Natural killer cell (primary cell): ENCODE measurements around the gene PEX26. TPM values are rescaled to one million over a fixed set of nuclear protein-coding genes. Genes with fewer than 3 reads are reported as not detected.
A peak's percentile ranks its signal among the peaks of the same experiment; 100 is the strongest.

ENCODE experiments used
- ATAC-seq, 3 donors: fragments of 150-1000 bp in 2 of 3; fragments of 200-7000 bp in 1 of 3; cut with Tn5 transposase; 1 replicate in 1 of 3; 2 replicates in 2 of 3; pipeline ENCODE4 v1.10.0; 2021; ENCODE audit warnings: mild to moderate bottlenecking in 2 of 3, moderate library complexity in 2 of 3
- DNase-seq, 2 donors: peaks; one replicate each; pipeline versions ENCODE4 v3.0.0 to v3.0.0-alpha.2; 2013 to 2021; ENCODE audit warnings: mixed read lengths in 1 of 2
- H3K27ac ChIP-seq: one replicate; pipeline ENCODE4 v1.5.1; 2013; ENCODE audit warnings: mild to moderate bottlenecking, low read length
- H3K27me3 ChIP-seq: one replicate; pipeline ENCODE4 v1.6.1; 2013; ENCODE audit warnings: low read length; ENCODE audit not compliant: control insufficient read depth, insufficient read depth
- H3K36me3 ChIP-seq: one replicate; pipeline ENCODE4 v1.6.1; 2013; ENCODE audit warnings: low read length; ENCODE audit not compliant: control insufficient read depth, insufficient read depth
- H3K4me1 ChIP-seq: one replicate; pipeline ENCODE4 v1.6.1; 2013; ENCODE audit warnings: low read length; ENCODE audit not compliant: control insufficient read depth, insufficient read depth
- H3K4me3 ChIP-seq: one replicate; pipeline ENCODE4 v1.5.1; 2013; ENCODE audit warnings: low read length
- H3K9me3 ChIP-seq: one replicate; pipeline ENCODE4 v1.6.1; 2013; ENCODE audit warnings: low read length; ENCODE audit not compliant: control insufficient read depth, insufficient read depth
- H3K27ac Mint-ChIP-seq, 2 donors: one replicate each; pipeline ENCODE4 v1.8.0; 2022; ENCODE audit warnings: mild to moderate bottlenecking in 2 of 2, mixed read lengths in 2 of 2, moderate library complexity in 1 of 2
- H3K27me3 Mint-ChIP-seq, 2 donors: one replicate each; pipeline ENCODE4 v1.8.0; 2022; ENCODE audit warnings: low read depth in 2 of 2, mixed read lengths in 2 of 2
- H3K36me3 Mint-ChIP-seq: one replicate; pipeline ENCODE4 v1.8.0; 2022; ENCODE audit warnings: mixed read lengths
- H3K4me1 Mint-ChIP-seq, 2 donors: one replicate each; pipeline ENCODE4 v1.8.0; 2022; ENCODE audit warnings: mixed read lengths in 2 of 2
- H3K4me3 Mint-ChIP-seq: one replicate; pipeline ENCODE4 v1.8.0; 2022; ENCODE audit warnings: mild to moderate bottlenecking, moderate library complexity, mixed read lengths
- H3K9me3 Mint-ChIP-seq, 2 donors: one replicate each; pipeline ENCODE4 v1.8.0; 2022; ENCODE audit warnings: mixed read lengths in 2 of 2
- CTCF ChIP-seq: fragments of 200-600 bp; IDR thresholded peaks from one replicate; pipeline ENCODE4 v1.8.0; 2022; ENCODE audit warnings: antibody characterized with exemption
- WGBS: methylation state at CpG from one replicate; pipeline ENCODE4 v1.1.7; 2013; ENCODE audit warnings: missing lambda C conversion rate; ENCODE audit not compliant: insufficient coverage; 5-methylcytosine and 5-hydroxymethylcytosine counted together
- intact Hi-C: fragments of 100-400 bp; cut with micrococcal nuclease; formaldehyde crosslinking; loops from one replicate; pipeline ENCODE4 v1.14.2; 2022
- total RNA-seq, 4 donors: library from RNA; stranded (reverse); fragments of 120-200 nt in 1 of 4; gene quantifications; one replicate each; pipeline versions ENCODE4 v1.2.3 to v1.2.4, GENCODE V29; 2013 to 2022

PEX26 gene
- total RNA-seq, 3 donors from 2014 or later (not counting 1 experiment from before 2014, with no cell fraction given), result 27.6 to 37.4 (median 31.2) TPM

DNA sequence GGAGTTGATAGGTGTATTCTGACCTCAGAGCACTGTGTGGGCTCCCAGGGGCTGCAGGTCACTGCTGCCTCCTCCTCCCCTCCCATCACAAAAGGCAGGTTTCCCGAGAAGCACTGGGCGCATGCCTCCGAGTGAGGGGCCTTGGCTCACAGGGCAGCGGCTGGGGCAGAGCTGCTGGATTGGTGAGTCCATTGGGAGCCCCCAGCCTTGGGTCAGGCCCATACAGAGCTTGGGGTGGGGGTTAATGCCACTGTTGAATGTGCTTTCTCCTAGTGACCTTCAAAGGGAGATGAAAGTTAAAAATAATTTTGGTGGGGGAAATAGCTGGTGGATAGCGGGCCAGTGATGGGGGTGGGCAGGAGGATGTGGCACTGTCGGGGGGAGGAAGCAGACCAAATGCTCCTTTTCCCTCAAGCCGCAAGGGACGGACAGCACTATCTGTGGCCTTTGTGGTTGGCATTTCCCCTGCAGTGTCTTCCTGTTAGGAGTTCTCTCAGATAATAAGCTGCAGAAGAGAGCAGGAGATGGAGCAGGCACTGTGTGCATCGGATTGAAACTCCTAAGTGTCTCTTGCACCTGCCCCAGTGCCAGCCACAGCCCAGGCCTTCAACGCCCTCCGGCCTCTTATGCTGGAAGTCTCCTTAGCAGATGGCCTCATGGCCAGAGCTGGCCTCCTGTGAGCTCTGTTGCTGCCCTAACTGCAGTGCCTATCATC lies 36.0 kb downstream of the PEX26 start:
- Mint-ChIP-seq H3K27me3 (peaks cover 12 to 15% of the 10 kb centered on the region in 2 donors), H3K27ac (peak overlapping the region; percentile 17 to 75), H3K9me3 (no peaks in the 10 kb centered on the region), H3K4me1 (peaks cover 31 to 39% of the 10 kb centered on the region in 2 donors), H3K4me3 (peak overlapping the region; percentile 64), H3K36me3 (no peaks in the 10 kb centered on the region)
- Histone ChIP-seq H3K4me3 (no peak overlapping the region), H3K4me1 (peaks cover 52% of the 10 kb centered on the region), H3K27ac (no peak overlapping the region), H3K27me3 (peaks cover 6% of the 10 kb centered on the region), H3K9me3 (no peaks in the 10 kb centered on the region), H3K36me3 (no peaks in the 10 kb centered on the region)
- 14% methylated on average over 11 of the region's 11 CpGs for WGBS
- intact Hi-C loops, result no loop called here
- no peak for DNase-seq
- TF ChIP-seq CTCF, result no peak
- ATAC-seq, result peak in 1 of 3 donors; percentile 35

GRCh38 chr22:18114495-18114894 lies 36.7 kb downstream of the PEX26 start:
- peak overlapping the region; percentile 64 for H3K4me3 Mint-ChIP-seq
- H3K9me3 Mint-ChIP-seq, result no peaks in the 10 kb centered on the region
- Histone ChIP-seq H3K36me3 (no peaks in the 10 kb centered on the region), H3K4me3 (no peak overlapping the region), H3K27me3 (peaks cover 6% of the 10 kb centered on the region), H3K4me1 (peaks cover 59% of the 10 kb centered on the region), H3K27ac (no peak overlapping the region), H3K9me3 (no peaks in the 10 kb centered on the region)
- no peaks in the 10 kb centered on the region for H3K36me3 Mint-ChIP-seq
- H3K27me3 Mint-ChIP-seq, result peaks cover 8 to 13% of the 10 kb centered on the region in 2 donors
- peak overlapping the region; percentile 17 to 75 for H3K27ac Mint-ChIP-seq
- 18% methylated on average over 4 of the region's 4 CpGs for WGBS
- ATAC-seq, result no peak
- peaks cover 34 to 44% of the 10 kb centered on the region in 2 donors for H3K4me1 Mint-ChIP-seq
- no peak for DNase-seq
- TF ChIP-seq CTCF, result no peak
- intact Hi-C loops, result no loop called here

- no peak overlapping the region for H3K4me3 ChIP-seq
- H3K27me3 ChIP-seq, result peaks cover 6% of the 10 kb centered on the region
- no peak overlapping the region for H3K27ac ChIP-seq
- no peaks in the 10 kb centered on the region for H3K36me3 Mint-ChIP-seq
- 97% methylated on average over 15 of the region's 15 CpGs for WGBS
- no peaks in the 10 kb centered on the region for H3K36me3 ChIP-seq
- ATAC-seq (no peak), DNase-seq (no peak)
- TF ChIP-seq CTCF, result no peak
- no peak overlapping the region for H3K27ac Mint-ChIP-seq
- H3K9me3 ChIP-seq, result no peaks in the 10 kb centered on the region
- peaks cover 2 to 7% of the 10 kb centered on the region in 2 donors for H3K27me3 Mint-ChIP-seq
- intact Hi-C loops, result no loop called here
- H3K4me1 Mint-ChIP-seq, result peaks cover 34 to 43% of the 10 kb centered on the region in 2 donors
- peaks cover 58% of the 10 kb centered on the region for H3K4me1 ChIP-seq
- H3K9me3 Mint-ChIP-seq, result no peaks in the 10 kb centered on the region
- H3K4me3 Mint-ChIP-seq, result no peak overlapping the region
These were observed 37.3 kb downstream of the PEX26 start for GRCh38 chr22:18114976-18115652.
